HCT116 (cell line): ENCODE data around the gene ECE1. TPM values are rescaled to one million over a fixed set of nuclear protein-coding genes. Genes with fewer than 3 reads are reported as not detected.

Experiments
- ATAC-seq: fragments of 200-7000 bp; cut with Tn5 transposase; 2 replicates; pipeline ENCODE4 v1.9.1; 2020; ENCODE audit warnings: mild to moderate bottlenecking, moderate library complexity
- BruUV-seq: library from RNA; stranded (reverse); fragments of 400-500 nt; replicated peaks from 2 replicates; lab custom pipeline; 2021; lab: Mats Ljungman, UMichigan
- CTCF ChIA-PET: fragments of 300-600 bp; sonication (Branson Sonifier 250); formaldehyde crosslinking; loops from one replicate; lab custom pipeline; 2021; ENCODE audit warnings: antibody characterized with exemption; lab: Charles Lee
- POLR2A ChIA-PET: fragments of 300-600, 350-600 bp; sonication (Branson Sonifier 250); formaldehyde crosslinking; loops from one replicate; lab custom pipeline; 2021; ENCODE audit warnings: antibody characterized with exemption; lab: Charles Lee
- RAD21 ChIA-PET, 2 experiments: fragments of 300-600 bp; sonication (Branson Sonifier 250); formaldehyde crosslinking; loops; one replicate each; lab custom pipeline; 2023; ENCODE audit warnings: low total read pairs in 2 of 2; ENCODE audit not compliant: uncharacterized antibody in 2 of 2, unreplicated experiment in 2 of 2, low non-redundant PET in 1 of 2; lab: Charles Lee
- DNase-seq: peaks from one replicate; pipeline ENCODE4 v3.0.0-alpha.2; 2010; ENCODE audit warnings: low read depth, low spot score
- H2AFZ ChIP-seq: fragments of 200-600 bp; shearing (Covaris generic), sonication (generic); 2 replicates; pipeline ENCODE4 v1.6.1; 2017; ENCODE audit warnings: low read depth, mixed run types, mixed read lengths, antibody characterized with exemption, low read length; ENCODE audit not compliant: poor library complexity, severe bottlenecking
- H3K27ac ChIP-seq: 2 replicates; pipeline ENCODE4 v1.5.1; 2012; ENCODE audit warnings: low read depth, low read length
- H3K27me3 ChIP-seq: fragments of 200-600 bp; sonication (generic); 2 replicates; pipeline ENCODE4 v1.6.1; 2016; ENCODE audit warnings: mixed run types, low read length, mixed read lengths; ENCODE audit not compliant: insufficient read depth
- H3K36me3 ChIP-seq, 2 experiments: fragments of 200-500 bp in 1 of 2; fragments of 200-600 bp in 1 of 2; sonication (Bioruptor generic) in 1 of 2; sonication (generic) in 1 of 2; 2 replicates each; pipeline versions ENCODE4 v1.5.1 to v1.6.1; 2014 to 2016; ENCODE audit warnings: low read length in 2 of 2, inconsistent platforms in 1 of 2, mixed read lengths in 1 of 2, mixed run types in 1 of 2; ENCODE audit not compliant: insufficient read depth in 2 of 2, control insufficient read depth in 1 of 2
- H3K4me1 ChIP-seq, 2 experiments: fragments of 200-600 bp in 1 of 2; sonication (generic) in 1 of 2; 2 replicates each; pipeline versions ENCODE4 v1.5.1 to v1.6.1; 2012 to 2017; ENCODE audit warnings: low read length in 2 of 2, inconsistent platforms in 1 of 2, mild to moderate bottlenecking in 1 of 2, mixed read lengths in 1 of 2, mixed run types in 1 of 2, moderate library complexity in 1 of 2; ENCODE audit not compliant: insufficient read depth in 2 of 2, control insufficient read depth in 1 of 2
- H3K4me2 ChIP-seq: fragments of 200-600 bp; sonication (generic); 2 replicates; pipeline ENCODE4 v1.6.1; 2017; ENCODE audit warnings: mixed run types, low read length, mixed read lengths
- H3K4me3 ChIP-seq, 2 experiments: fragments of 200-600 bp in 1 of 2; sonication (generic) in 1 of 2; replicated peaks in 1 of 2; 2 replicates each; pipeline ENCODE4 v1.5.1; 2011 to 2016; ENCODE audit warnings: low read length in 2 of 2, control low read depth in 1 of 2, low read depth in 1 of 2, mild to moderate bottlenecking in 1 of 2, mixed read lengths in 1 of 2, mixed run types in 1 of 2
- H3K79me2 ChIP-seq: fragments of 200-600 bp; sonication (generic); 2 replicates; pipeline ENCODE4 v1.6.1; 2017; ENCODE audit warnings: mild to moderate bottlenecking, mixed run types, low read length, moderate library complexity, mixed read lengths; ENCODE audit not compliant: insufficient read depth
- H3K9ac ChIP-seq: fragments of 200-600 bp; sonication (generic); 2 replicates; pipeline ENCODE4 v1.6.1; 2016; ENCODE audit warnings: low read length, mixed read lengths
- H3K9me2 ChIP-seq: fragments of 200-600 bp; sonication (generic), shearing (Covaris generic); 2 replicates; pipeline ENCODE4 v1.6.1; 2017; ENCODE audit warnings: mixed run types, mild to moderate bottlenecking, moderate library complexity; ENCODE audit not compliant: insufficient read depth
- H3K9me3 ChIP-seq, 2 experiments: fragments of 200-500 bp in 1 of 2; fragments of 200-600 bp in 1 of 2; sonication (Bioruptor generic) in 1 of 2; sonication (generic) in 1 of 2; 2 replicates each; pipeline ENCODE4 v1.6.1; 2014 to 2017; ENCODE audit warnings: low read length in 2 of 2, mixed read lengths in 2 of 2, inconsistent platforms in 1 of 2, low read depth in 1 of 2, mild to moderate bottlenecking in 1 of 2, mixed run types in 1 of 2, moderate library complexity in 1 of 2; ENCODE audit not compliant: control insufficient read depth in 1 of 2, insufficient read depth in 1 of 2
- H4K20me1 ChIP-seq: fragments of 200-600 bp; sonication (generic), shearing (Covaris generic); 2 replicates; pipeline ENCODE4 v1.6.1; 2017; ENCODE audit warnings: mixed run types, mild to moderate bottlenecking, moderate library complexity; ENCODE audit not compliant: insufficient read depth
- CBX3 ChIP-seq: IDR thresholded peaks from 2 replicates; pipeline ENCODE4 v1.6.1; 2012; ENCODE audit warnings: low read depth
- EGR1 ChIP-seq: IDR thresholded peaks from 2 replicates; pipeline ENCODE4 v1.6.1; 2012; ENCODE audit warnings: low read depth
- EZH2 ChIP-seq: fragments of 200-600 bp; sonication (generic); IDR thresholded peaks from 2 replicates; pipeline ENCODE4 v1.6.1; 2017; ENCODE audit warnings: antibody characterized with exemption, mixed run types
- EZH2phosphoT487 ChIP-seq: fragments of 200-600 bp; IDR thresholded peaks from 2 replicates; pipeline ENCODE4 v1.6.1; 2018; ENCODE audit warnings: antibody characterized with exemption, borderline replicate concordance
- FOSL1 ChIP-seq: IDR thresholded peaks from 2 replicates; pipeline ENCODE4 v1.6.1; 2012; ENCODE audit warnings: low read depth
- JUND ChIP-seq: IDR thresholded peaks from 2 replicates; pipeline ENCODE4 v1.6.1; 2012
- POLR2A ChIP-seq: IDR thresholded peaks from 2 replicates; pipeline ENCODE4 v1.7.0; 2011; ENCODE audit warnings: borderline replicate concordance; ENCODE audit not compliant: insufficient read depth, insufficient read length; ENCODE audit errors: extremely low read depth
- RAD21 ChIP-seq: IDR thresholded peaks from 2 replicates; pipeline ENCODE4 v1.6.1; 2012; ENCODE audit warnings: low read depth, mild to moderate bottlenecking
- SIN3A ChIP-seq: IDR thresholded peaks from 2 replicates; pipeline ENCODE4 v1.6.1; 2012; ENCODE audit warnings: low read depth
- SP1 ChIP-seq: IDR thresholded peaks from 2 replicates; pipeline ENCODE4 v1.6.1; 2012; ENCODE audit warnings: low read depth
- ZBTB33 ChIP-seq: IDR thresholded peaks from 2 replicates; pipeline ENCODE4 v1.6.1; 2011; ENCODE audit warnings: mild to moderate bottlenecking, low read length, moderate library complexity; ENCODE audit not compliant: insufficient replicate concordance; ENCODE audit errors: extremely low read depth
- intact Hi-C: fragments of 100-400 bp; cut with micrococcal nuclease; formaldehyde crosslinking; loops from 2 replicates; pipeline ENCODE4 v1.10.0; 2022
- total RNA-seq: library from RNA; stranded (reverse); gene quantifications from one replicate; pipeline ENCODE4 v1.2.1, GENCODE V29; 2021; ENCODE audit not compliant: unreplicated experiment
- TF ChIP-seq, protein P1 (sequence below), 3 experiments: fragments of 200-600 bp in 1 of 3; sonication (generic) in 1 of 3; IDR thresholded peaks in 2 of 3; conservative IDR thresholded peaks in 1 of 3; 2 replicates each; pipeline ENCODE4 v1.5.1; 2012 to 2017; ENCODE audit warnings: low read depth in 2 of 3, low read length in 2 of 3, antibody characterized with exemption in 1 of 3, borderline replicate concordance in 1 of 3, control low read depth in 1 of 3, mild to moderate bottlenecking in 1 of 3, mixed read lengths in 1 of 3, mixed run types in 1 of 3, moderate library complexity in 1 of 3; ENCODE audit not compliant: insufficient read depth in 1 of 3
- TF ChIP-seq, protein P2 (sequence below): IDR thresholded peaks from 2 replicates; pipeline ENCODE4 v1.6.1; 2012
- TF ChIP-seq, protein P3 (sequence below): IDR thresholded peaks from 2 replicates; pipeline ENCODE4 v1.6.1; 2012; ENCODE audit warnings: low read depth

ECE1 gene
- total RNA-seq, 1 experiment from 2014 or later, result 66.8 TPM

DNA sequence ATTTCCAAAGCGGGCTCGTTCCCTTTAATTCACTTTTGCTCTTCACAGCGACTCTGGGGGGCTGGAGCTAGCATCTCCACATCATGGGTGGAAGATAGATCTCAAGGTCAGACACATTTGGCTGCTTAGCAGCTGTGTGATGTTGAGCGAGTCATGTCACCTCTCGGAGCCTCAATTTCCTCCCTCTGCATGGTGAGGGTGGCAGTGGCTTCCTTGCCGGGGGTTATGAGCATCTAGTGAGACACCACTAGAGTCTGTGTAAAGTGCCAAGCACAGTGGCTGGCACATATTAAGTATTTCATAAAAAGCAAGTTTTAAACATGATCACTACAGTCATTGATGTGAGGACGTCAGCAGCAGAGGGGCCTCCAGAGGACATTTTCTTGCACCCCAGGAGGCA, 16.9 kb upstream of the ECE1 start:
- BruUV-seq, result no TSS peak
- ChIA-PET RAD21 (no interaction called here), CTCF (no interaction called here), POLR2A (no interaction called here)
- DNase-seq (no peak), ATAC-seq (no peak)
- no peaks in the 10 kb centered on the region for H3K9me3 ChIP-seq
- intact Hi-C loops, result no loop called here
- no peak overlapping the region for H3K9ac ChIP-seq
- H3K27me3 ChIP-seq, result no peaks in the 10 kb centered on the region
- peaks cover 27% of the 10 kb centered on the region; the same call in 1 of the 2 replicates for H3K79me2 ChIP-seq
- no peak overlapping the region for H3K4me3 ChIP-seq
- no peaks in the 10 kb centered on the region for H3K9me2 ChIP-seq
- H3K4me1 ChIP-seq, result peaks cover 30 to 53% of the 10 kb centered on the region in 2 experiments; a peak in 3 of 4 replicates
- H2AFZ ChIP-seq, result no peak overlapping the region
- no peak for TF ChIP-seq FOSL1
- no peak for TF ChIP-seq EGR1
- TF ChIP-seq RAD21, result no peak
- TF ChIP-seq EZH2phosphoT487, result no peak
- TF ChIP-seq, protein P1, sequence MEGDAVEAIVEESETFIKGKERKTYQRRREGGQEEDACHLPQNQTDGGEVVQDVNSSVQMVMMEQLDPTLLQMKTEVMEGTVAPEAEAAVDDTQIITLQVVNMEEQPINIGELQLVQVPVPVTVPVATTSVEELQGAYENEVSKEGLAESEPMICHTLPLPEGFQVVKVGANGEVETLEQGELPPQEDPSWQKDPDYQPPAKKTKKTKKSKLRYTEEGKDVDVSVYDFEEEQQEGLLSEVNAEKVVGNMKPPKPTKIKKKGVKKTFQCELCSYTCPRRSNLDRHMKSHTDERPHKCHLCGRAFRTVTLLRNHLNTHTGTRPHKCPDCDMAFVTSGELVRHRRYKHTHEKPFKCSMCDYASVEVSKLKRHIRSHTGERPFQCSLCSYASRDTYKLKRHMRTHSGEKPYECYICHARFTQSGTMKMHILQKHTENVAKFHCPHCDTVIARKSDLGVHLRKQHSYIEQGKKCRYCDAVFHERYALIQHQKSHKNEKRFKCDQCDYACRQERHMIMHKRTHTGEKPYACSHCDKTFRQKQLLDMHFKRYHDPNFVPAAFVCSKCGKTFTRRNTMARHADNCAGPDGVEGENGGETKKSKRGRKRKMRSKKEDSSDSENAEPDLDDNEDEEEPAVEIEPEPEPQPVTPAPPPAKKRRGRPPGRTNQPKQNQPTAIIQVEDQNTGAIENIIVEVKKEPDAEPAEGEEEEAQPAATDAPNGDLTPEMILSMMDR (IDR thresholded peaks at IDR 0.05 in 2 of 3, conservative IDR thresholded peaks at IDR 0.05 in 1 of 3; ENCODE audit: borderline replicate concordance in 1 of 3, insufficient read depth in 1 of 3, low read depth in 2 of 3, low read length in 2 of 3), result no peak
- TF ChIP-seq EZH2, result no peak
- no peak for TF ChIP-seq SIN3A
- TF ChIP-seq, protein P2, sequence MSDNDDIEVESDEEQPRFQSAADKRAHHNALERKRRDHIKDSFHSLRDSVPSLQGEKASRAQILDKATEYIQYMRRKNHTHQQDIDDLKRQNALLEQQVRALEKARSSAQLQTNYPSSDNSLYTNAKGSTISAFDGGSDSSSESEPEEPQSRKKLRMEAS, result no peak
- TF ChIP-seq CBX3, result no peak
- TF ChIP-seq SP1, result no peak
- TF ChIP-seq, protein P3, sequence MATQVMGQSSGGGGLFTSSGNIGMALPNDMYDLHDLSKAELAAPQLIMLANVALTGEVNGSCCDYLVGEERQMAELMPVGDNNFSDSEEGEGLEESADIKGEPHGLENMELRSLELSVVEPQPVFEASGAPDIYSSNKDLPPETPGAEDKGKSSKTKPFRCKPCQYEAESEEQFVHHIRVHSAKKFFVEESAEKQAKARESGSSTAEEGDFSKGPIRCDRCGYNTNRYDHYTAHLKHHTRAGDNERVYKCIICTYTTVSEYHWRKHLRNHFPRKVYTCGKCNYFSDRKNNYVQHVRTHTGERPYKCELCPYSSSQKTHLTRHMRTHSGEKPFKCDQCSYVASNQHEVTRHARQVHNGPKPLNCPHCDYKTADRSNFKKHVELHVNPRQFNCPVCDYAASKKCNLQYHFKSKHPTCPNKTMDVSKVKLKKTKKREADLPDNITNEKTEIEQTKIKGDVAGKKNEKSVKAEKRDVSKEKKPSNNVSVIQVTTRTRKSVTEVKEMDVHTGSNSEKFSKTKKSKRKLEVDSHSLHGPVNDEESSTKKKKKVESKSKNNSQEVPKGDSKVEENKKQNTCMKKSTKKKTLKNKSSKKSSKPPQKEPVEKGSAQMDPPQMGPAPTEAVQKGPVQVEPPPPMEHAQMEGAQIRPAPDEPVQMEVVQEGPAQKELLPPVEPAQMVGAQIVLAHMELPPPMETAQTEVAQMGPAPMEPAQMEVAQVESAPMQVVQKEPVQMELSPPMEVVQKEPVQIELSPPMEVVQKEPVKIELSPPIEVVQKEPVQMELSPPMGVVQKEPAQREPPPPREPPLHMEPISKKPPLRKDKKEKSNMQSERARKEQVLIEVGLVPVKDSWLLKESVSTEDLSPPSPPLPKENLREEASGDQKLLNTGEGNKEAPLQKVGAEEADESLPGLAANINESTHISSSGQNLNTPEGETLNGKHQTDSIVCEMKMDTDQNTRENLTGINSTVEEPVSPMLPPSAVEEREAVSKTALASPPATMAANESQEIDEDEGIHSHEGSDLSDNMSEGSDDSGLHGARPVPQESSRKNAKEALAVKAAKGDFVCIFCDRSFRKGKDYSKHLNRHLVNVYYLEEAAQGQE, result no peak
- no peak for TF ChIP-seq POLR2A
- TF ChIP-seq JUND, result no peak
- TF ChIP-seq ZBTB33, result no peak
- H3K27ac ChIP-seq, result no peak overlapping the region
- H4K20me1 ChIP-seq, result no peaks in the 10 kb centered on the region
- no peaks in the 10 kb centered on the region for H3K36me3 ChIP-seq
- H3K4me2 ChIP-seq, result no peak overlapping the region
